Measurements from ENCODE around the gene MEGF6. TPM values are rescaled to one million over a fixed set of nuclear protein-coding genes. Genes with fewer than 3 reads are reported as not detected.

MEGF6 gene
- total RNA-seq, 2 donors from 2014 or later: 83.0 to 103 TPM

DNA sequence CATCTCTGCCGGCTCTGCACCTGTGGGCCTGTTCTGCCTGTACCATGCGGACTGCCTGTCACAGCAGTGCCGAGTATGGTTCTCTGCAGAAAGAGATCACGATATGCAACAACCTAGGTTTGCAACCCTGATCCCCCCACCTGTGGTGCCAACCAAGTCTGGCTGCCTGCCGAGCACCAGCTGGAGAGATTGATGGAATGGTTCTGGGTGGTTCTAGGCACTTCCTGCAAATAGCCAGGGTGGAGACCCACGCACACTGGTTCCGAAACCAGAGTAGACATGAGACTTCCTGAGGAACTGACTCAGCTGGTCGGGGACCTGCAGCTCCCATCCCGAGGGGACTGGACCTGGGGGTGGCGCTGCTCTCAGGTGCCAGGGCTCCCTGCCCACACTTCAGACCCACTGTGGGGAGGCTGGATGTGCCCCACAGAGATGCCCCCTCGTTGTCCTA is 18.9 kb upstream of the MEGF6 start:
- peaks cover 5% of the 10 kb centered on the region for H3K4me1 Mint-ChIP-seq
- peaks cover 46% of the 10 kb centered on the region for H3K36me3 Mint-ChIP-seq (ENCODE audit: low read depth)
- no peak for TF ChIP-seq CTCF (conservative IDR thresholded peaks at IDR 0.05)

DNA sequence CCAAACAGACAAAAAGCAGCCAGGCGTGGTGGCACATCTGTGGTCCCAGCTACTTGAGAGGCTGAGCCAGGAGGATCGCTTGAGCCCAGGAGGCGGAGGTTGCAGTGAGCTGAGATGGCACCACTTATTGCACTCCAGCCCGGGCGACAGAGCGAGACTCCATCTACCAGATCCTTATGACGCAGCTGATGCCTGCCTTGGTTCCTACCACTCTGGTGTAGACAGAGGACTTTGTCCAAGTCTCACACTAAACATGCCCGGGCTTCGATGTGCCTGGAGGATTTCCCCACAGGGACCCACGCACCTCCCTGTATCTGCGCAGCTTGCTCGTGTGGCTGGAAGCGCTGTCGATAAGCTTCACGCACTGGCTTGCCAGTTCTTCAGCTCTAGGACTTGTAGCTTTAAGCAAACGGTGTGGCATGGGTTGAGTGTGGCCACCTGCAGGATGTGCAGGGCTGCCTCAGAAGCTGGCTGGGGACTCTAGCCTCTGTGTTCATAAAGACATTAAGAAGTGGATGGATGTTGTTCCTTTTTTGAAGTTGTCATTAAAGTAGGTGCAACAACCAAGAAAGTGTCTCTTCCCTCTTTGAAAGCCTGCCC is 18.4 kb upstream of the MEGF6 start:
- Histone ChIP-seq H3K4me3 (ENCODE audit: low read length) (no peak overlapping the region), H3K9ac (ENCODE audit: extremely low read depth, low read length, poor library complexity, severe bottlenecking) (no peak overlapping the region), H3K9me3 (ENCODE audit: control insufficient read depth, low read length) (no peaks in the 10 kb centered on the region), H3K27me3 (ENCODE audit: control insufficient read depth, insufficient read depth, low read length, poor library complexity, severe bottlenecking) (no peaks in the 10 kb centered on the region), H3K4me1 (ENCODE audit: control insufficient read depth, insufficient read depth, low read length) (peaks cover 3% of the 10 kb centered on the region), H3K36me3 (ENCODE audit: control insufficient read depth, insufficient read depth, low read length) (peaks cover 45% of the 10 kb centered on the region), H3K27ac (ENCODE audit: low read depth, low read length) (no peak overlapping the region)
- no peak overlapping the region for H3K27ac Mint-ChIP-seq
- peaks cover 5% of the 10 kb centered on the region for H3K4me1 Mint-ChIP-seq
- H3K4me3 Mint-ChIP-seq: no peak overlapping the region
- WGBS, 2 experiments (ENCODE audit: insufficient coverage in 1 of 2, insufficient read length in 1 of 2): 95 to 97% methylated on average over 16 of the region's 16 CpGs
- H3K27me3 Mint-ChIP-seq (ENCODE audit: insufficient read depth): no peaks in the 10 kb centered on the region
- H3K9me3 Mint-ChIP-seq: no peaks in the 10 kb centered on the region
- TF ChIP-seq CTCF (conservative IDR thresholded peaks at IDR 0.05): no peak
- no peak for DNase-seq
- peaks cover 41% of the 10 kb centered on the region for H3K36me3 Mint-ChIP-seq (ENCODE audit: low read depth)

More for the DNA sequence above, 18.9 kb upstream of the MEGF6 start:
- H3K9me3 Mint-ChIP-seq: no peaks in the 10 kb centered on the region
- no peak for DNase-seq
- Histone ChIP-seq H3K9me3 (ENCODE audit: control insufficient read depth, low read length) (no peaks in the 10 kb centered on the region), H3K36me3 (ENCODE audit: control insufficient read depth, insufficient read depth, low read length) (peaks cover 49% of the 10 kb centered on the region), H3K9ac (ENCODE audit: extremely low read depth, low read length, poor library complexity, severe bottlenecking) (no peak overlapping the region), H3K27me3 (ENCODE audit: control insufficient read depth, insufficient read depth, low read length, poor library complexity, severe bottlenecking) (no peaks in the 10 kb centered on the region), H3K4me1 (ENCODE audit: control insufficient read depth, insufficient read depth, low read length) (peaks cover 3% of the 10 kb centered on the region), H3K27ac (ENCODE audit: low read depth, low read length) (no peak overlapping the region), H3K4me3 (ENCODE audit: low read length) (no peak overlapping the region)
- 90 to 91% methylated on average over 8 to 11 of the region's 11 CpGs for WGBS, 2 experiments (ENCODE audit: insufficient coverage in 1 of 2, insufficient read length in 1 of 2)
- H3K27me3 Mint-ChIP-seq (ENCODE audit: insufficient read depth): no peaks in the 10 kb centered on the region
- H3K4me3 Mint-ChIP-seq: no peak overlapping the region
- no peak overlapping the region for H3K27ac Mint-ChIP-seq

- H3K9me3 Mint-ChIP-seq: no peaks in the 10 kb centered on the region
These were observed 17.1 kb upstream of the MEGF6 start for GRCh38 chr1:3628445-3628844.

More at GRCh38 chr1:3628445-3628844, 17.1 kb upstream of the MEGF6 start:
- Histone ChIP-seq H3K4me3 (ENCODE audit: low read length) (no peak overlapping the region), H3K36me3 (ENCODE audit: control insufficient read depth, insufficient read depth, low read length) (peaks cover 45% of the 10 kb centered on the region), H3K9ac (ENCODE audit: extremely low read depth, low read length, poor library complexity, severe bottlenecking) (no peak overlapping the region), H3K27me3 (ENCODE audit: control insufficient read depth, insufficient read depth, low read length, poor library complexity, severe bottlenecking) (no peaks in the 10 kb centered on the region), H3K4me1 (ENCODE audit: control insufficient read depth, insufficient read depth, low read length) (peaks cover 3% of the 10 kb centered on the region), H3K9me3 (ENCODE audit: control insufficient read depth, low read length) (no peaks in the 10 kb centered on the region), H3K27ac (ENCODE audit: low read depth, low read length) (no peak overlapping the region)
- peaks cover 10% of the 10 kb centered on the region for H3K4me1 Mint-ChIP-seq
- 88 to 98% methylated on average over 6 to 10 of the region's 10 CpGs for WGBS, 2 experiments (ENCODE audit: insufficient coverage in 1 of 2, insufficient read length in 1 of 2)
- no peak for DNase-seq
- H3K27ac Mint-ChIP-seq: no peak overlapping the region
- no peak overlapping the region for H3K4me3 Mint-ChIP-seq
- peaks cover 34% of the 10 kb centered on the region for H3K36me3 Mint-ChIP-seq (ENCODE audit: low read depth)
- no peak for TF ChIP-seq CTCF (conservative IDR thresholded peaks at IDR 0.05)
- H3K27me3 Mint-ChIP-seq (ENCODE audit: insufficient read depth): no peaks in the 10 kb centered on the region
